Thyroid gland (tissue), 4 donors: ENCODE data around the gene ZNF83.

ENCODE experiments used
- POLR2A ChIP-seq, 2 donors: fragments of 450-650 bp; IDR thresholded peaks; one replicate each; pipeline ENCODE4 v1.6.1; 2017; ENCODE audit warnings: antibody characterized with exemption in 2 of 2, mild to moderate bottlenecking in 2 of 2, moderate library complexity in 1 of 2
- TF ChIP-seq, protein P1 (sequence below), 6 experiments: fragments of 200-600 bp in 3 of 6; fragments of 450-650 bp in 3 of 6; sonication (generic) in 3 of 6; IDR thresholded peaks; one replicate each; pipeline ENCODE4 v1.5.1; 2016 to 2019; ENCODE audit warnings: antibody characterized with exemption in 6 of 6, mild to moderate bottlenecking in 2 of 6, inconsistent platforms in 1 of 6, moderate library complexity in 1 of 6

DNA sequence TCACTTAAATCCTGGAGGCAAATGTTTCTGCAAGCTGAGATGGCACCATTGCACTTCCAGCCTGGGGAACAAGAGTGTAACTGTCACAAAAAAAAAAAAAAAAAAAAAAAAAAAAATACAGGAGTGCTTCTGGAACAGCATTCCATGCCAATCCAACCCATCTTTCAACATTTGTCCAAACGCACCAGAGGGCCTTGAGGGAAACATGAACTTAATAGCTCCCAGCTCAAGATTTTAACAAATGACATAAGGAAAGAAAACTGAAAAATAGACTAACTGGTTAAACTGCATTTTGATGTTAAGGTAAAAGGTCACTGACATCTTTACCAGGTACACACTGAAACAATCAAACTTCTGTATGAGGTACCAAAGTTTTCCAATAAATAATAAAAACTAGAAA, 47.7 kb upstream of the ZNF83 start:
- TF ChIP-seq, protein P1, sequence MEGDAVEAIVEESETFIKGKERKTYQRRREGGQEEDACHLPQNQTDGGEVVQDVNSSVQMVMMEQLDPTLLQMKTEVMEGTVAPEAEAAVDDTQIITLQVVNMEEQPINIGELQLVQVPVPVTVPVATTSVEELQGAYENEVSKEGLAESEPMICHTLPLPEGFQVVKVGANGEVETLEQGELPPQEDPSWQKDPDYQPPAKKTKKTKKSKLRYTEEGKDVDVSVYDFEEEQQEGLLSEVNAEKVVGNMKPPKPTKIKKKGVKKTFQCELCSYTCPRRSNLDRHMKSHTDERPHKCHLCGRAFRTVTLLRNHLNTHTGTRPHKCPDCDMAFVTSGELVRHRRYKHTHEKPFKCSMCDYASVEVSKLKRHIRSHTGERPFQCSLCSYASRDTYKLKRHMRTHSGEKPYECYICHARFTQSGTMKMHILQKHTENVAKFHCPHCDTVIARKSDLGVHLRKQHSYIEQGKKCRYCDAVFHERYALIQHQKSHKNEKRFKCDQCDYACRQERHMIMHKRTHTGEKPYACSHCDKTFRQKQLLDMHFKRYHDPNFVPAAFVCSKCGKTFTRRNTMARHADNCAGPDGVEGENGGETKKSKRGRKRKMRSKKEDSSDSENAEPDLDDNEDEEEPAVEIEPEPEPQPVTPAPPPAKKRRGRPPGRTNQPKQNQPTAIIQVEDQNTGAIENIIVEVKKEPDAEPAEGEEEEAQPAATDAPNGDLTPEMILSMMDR (IDR thresholded peaks at IDR 0.05) = no peak
- no peak for TF ChIP-seq POLR2A (IDR thresholded peaks at IDR 0.05)
